BJ (cell line): ENCODE data around the gene TMEM178A. TPM values are rescaled to one million over a fixed set of nuclear protein-coding genes. Genes with fewer than 3 reads are reported as not detected.

Experiments
- CTCF ChIA-PET: fragments of 350-600 bp; formaldehyde crosslinking; extraction: SDS; loops from one replicate; lab custom pipeline; 2021; ENCODE audit warnings: antibody characterized with exemption, inconsistent platforms; lab: Yijun Ruan, JAX
- POLR2A ChIA-PET: fragments of 300-600 bp; sonication (Branson Sonifier 250); formaldehyde crosslinking; extraction: SDS; loops from one replicate; lab custom pipeline; 2021; ENCODE audit warnings: antibody characterized with exemption; lab: Charles Lee
- DNase-seq: peaks from one replicate; pipeline ENCODE4 v3.0.0-alpha.2; 2011; ENCODE audit warnings: low read depth
- H3K27me3 ChIP-seq: 2 replicates; pipeline ENCODE4 v1.6.0; 2011; ENCODE audit warnings: low read length; ENCODE audit not compliant: control insufficient read depth, insufficient read depth
- H3K36me3 ChIP-seq: 2 replicates; pipeline ENCODE4 v1.5.1; 2011; ENCODE audit warnings: low read length; ENCODE audit not compliant: control insufficient read depth, insufficient read depth
- H3K4me3 ChIP-seq: 2 replicates; pipeline ENCODE4 v1.5.1; 2011; ENCODE audit warnings: low read depth, mild to moderate bottlenecking, control low read depth, low read length
- polyA minus RNA-seq: library from RNA; depleted of rRNA, polyadenylated mRNA; stranded (reverse); fragments of >200 nt; gene quantifications from 2 replicates; pipeline ENCODE4 v1.2.3, GENCODE V29; 2011; rRNA and poly(A)+ RNA removed
- polyA plus RNA-seq: library from polyadenylated mRNA; depleted of rRNA; stranded (reverse); fragments of >200 nt; gene quantifications from 2 replicates; pipeline ENCODE4 v1.2.3, GENCODE V29; 2011; rRNA removed
- TF ChIP-seq, protein P1 (sequence below): IDR thresholded peaks from 2 replicates; pipeline ENCODE4 v1.5.1; 2011; ENCODE audit warnings: low read depth, mild to moderate bottlenecking, control low read depth, inconsistent platforms, low read length, moderate library complexity; ENCODE audit not compliant: insufficient read depth

The TMEM178A gene
- polyA plus RNA-seq: 1.9 and 2.0 TPM in 2 replicates
- 0.36 TPM in 1 of 2 replicates, not detected in the other for polyA minus RNA-seq

DNA sequence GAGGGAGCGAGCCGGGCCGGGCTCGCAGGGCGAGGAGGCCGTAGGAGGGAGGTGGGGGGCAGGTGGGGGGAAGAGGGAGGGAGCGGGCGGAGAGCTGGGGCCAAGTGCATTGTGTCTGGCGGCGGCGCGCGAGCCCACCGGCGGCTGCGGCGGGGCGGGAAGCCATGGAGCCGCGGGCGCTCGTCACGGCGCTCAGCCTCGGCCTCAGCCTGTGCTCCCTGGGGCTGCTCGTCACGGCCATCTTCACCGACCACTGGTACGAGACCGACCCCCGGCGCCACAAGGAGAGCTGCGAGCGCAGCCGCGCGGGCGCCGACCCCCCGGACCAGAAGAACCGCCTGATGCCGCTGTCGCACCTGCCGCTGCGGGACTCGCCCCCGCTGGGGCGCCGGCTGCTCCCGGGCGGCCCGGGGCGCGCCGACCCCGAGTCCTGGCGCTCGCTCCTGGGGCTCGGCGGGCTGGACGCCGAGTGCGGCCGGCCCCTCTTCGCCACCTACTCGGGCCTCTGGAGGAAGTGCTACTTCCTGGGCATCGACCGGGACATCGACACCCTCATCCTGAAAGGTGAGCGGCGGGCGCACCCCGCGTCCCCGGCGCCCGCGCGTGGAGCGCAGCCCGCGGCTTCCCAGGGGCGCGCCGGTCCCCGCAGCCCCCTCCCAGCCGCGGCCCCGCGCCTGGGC lies at the start of gene TMEM178A:
TSS of gene TMEM178A (plus strand) at position 107 of the 680 bp plus-strand sequence. CDS start at position 165, 58 bp downstream.
- no peak for DNase-seq
- H3K27me3 ChIP-seq: peaks cover 31% of the 10 kb centered on the region
- CTCF ChIA-PET: no interaction called here
- POLR2A ChIA-PET: no interaction called here
- TF ChIP-seq, protein P1, sequence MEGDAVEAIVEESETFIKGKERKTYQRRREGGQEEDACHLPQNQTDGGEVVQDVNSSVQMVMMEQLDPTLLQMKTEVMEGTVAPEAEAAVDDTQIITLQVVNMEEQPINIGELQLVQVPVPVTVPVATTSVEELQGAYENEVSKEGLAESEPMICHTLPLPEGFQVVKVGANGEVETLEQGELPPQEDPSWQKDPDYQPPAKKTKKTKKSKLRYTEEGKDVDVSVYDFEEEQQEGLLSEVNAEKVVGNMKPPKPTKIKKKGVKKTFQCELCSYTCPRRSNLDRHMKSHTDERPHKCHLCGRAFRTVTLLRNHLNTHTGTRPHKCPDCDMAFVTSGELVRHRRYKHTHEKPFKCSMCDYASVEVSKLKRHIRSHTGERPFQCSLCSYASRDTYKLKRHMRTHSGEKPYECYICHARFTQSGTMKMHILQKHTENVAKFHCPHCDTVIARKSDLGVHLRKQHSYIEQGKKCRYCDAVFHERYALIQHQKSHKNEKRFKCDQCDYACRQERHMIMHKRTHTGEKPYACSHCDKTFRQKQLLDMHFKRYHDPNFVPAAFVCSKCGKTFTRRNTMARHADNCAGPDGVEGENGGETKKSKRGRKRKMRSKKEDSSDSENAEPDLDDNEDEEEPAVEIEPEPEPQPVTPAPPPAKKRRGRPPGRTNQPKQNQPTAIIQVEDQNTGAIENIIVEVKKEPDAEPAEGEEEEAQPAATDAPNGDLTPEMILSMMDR: no peak
- peak within 1 kb of the TSS; percentile 33 for H3K4me3 ChIP-seq
- H3K36me3 ChIP-seq: no peaks in the 10 kb centered on the region

DNA sequence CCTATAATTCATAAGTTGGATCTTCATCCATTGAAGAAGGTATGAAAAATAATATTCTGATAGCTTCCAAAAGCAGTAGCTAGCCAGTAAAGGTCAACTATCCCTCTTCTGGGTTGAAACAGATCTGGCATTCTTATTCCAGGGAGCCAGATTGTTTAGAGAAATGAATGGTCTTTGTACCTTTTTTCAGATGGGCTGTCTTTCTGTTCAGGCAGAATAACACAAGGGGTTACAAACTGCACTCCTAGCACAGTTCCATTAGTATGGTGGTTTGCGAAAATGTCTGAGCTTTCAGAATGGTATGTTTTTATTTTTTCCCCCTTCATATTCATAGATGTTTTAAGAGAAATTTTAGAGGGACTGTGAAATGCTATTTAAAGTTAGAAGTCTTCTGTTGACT lies 47.5 kb upstream of the TMEM178A start:
- TF ChIP-seq, protein P1: no peak
- Histone ChIP-seq H3K4me3 (no peak overlapping the region), H3K36me3 (no peaks in the 10 kb centered on the region), H3K27me3 (peaks cover 2% of the 10 kb centered on the region; the same call in 1 of the 2 replicates)
- CTCF ChIA-PET: interaction anchor here (1.3 kb wide), 1 partner anchor 11 kb away, joined by 3 read pairs; no protein-coding TSS in a partner anchor
- POLR2A ChIA-PET: no interaction called here
- DNase-seq: no peak

DNA sequence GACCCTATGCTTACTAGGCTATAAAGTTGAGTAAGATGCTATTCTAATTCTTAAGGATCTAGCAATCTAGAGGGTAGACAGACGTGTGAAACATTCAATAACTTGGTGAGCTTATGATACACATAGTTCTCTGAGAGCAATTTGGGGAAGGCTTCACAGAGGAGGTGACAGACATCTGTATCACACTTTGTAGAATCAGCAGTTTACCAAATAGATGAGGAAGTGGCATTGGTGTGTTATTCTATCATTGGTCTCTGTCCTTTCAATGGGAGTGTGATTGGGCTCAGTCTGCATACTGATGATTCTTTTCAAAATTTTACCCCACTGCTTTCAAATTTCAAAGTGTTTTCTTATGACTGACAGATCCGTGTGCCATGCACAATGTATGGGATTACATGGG lies 47.0 kb upstream of the TMEM178A start:
- TF ChIP-seq, protein P1: no peak
- Histone ChIP-seq H3K36me3 (no peaks in the 10 kb centered on the region), H3K27me3 (peaks cover 2% of the 10 kb centered on the region; the same call in 1 of the 2 replicates), H3K4me3 (no peak overlapping the region)
- ChIA-PET POLR2A (no interaction called here), CTCF (no interaction called here)
- no peak for DNase-seq

DNA sequence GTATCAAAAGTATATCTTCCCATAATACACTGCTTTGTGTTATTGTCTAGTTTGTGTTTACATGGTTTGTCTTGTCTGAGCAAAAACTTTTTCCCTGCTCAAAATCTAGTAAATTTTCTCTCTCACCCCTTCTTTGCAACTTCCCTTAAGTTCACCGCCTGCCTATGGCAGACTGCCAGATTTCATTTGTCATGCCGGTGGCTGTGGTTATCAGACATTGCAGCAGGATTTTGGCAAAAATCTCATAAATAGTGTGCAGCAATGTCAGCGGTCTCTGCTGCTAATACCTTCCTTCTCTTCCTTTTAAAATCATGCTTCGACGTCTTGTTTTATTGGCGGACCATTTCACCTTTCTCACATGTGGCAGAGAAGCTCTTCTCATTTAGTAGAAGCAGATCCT lies 45.6 kb upstream of the TMEM178A start:
- TF ChIP-seq, protein P1: no peak
- Histone ChIP-seq H3K4me3 (no peak overlapping the region), H3K36me3 (no peaks in the 10 kb centered on the region), H3K27me3 (peaks cover 2% of the 10 kb centered on the region; the same call in 1 of the 2 replicates)
- ChIA-PET POLR2A (no interaction called here), CTCF (no interaction called here)
- DNase-seq: peak; percentile 44

DNA sequence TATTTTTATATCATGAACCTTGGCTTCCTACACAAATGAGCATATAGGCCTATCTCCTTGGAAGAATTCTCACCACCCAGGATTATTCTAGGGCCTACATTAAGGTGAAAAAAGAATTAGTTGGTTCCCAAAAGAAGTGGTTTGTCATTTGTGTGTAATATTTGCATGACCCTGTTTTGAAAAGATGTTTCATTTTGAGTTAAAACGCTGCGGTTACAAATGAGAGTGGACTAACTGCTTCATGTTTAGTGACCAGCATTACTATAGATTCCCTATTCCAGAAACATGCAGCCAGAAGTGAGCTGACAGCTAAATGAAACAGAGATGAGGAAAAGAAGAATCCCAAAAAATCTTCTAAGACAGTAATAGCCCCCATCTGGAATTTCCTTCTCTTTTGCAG lies 44.1 kb upstream of the TMEM178A start:
- ChIA-PET CTCF (no interaction called here), POLR2A (no interaction called here)
- no peak overlapping the region for H3K4me3 ChIP-seq

More for the DNA sequence above, 44.1 kb upstream of the TMEM178A start:
- no peaks in the 10 kb centered on the region for H3K36me3 ChIP-seq
- no peak for DNase-seq
- H3K27me3 ChIP-seq: peaks cover 2% of the 10 kb centered on the region; the same call in 1 of the 2 replicates
- TF ChIP-seq, protein P1: no peak
